Activated CD4-positive, alpha-beta T cell treated with anti-CD3 and anti-CD28 coated beads, Interleukin-2, amount 10 ng/mL, durations not matched to agents 7 days and 5 days (primary cell): ENCODE measurements around the gene EHF. TPM values are rescaled to one million over a fixed set of nuclear protein-coding genes. Genes with fewer than 3 reads are reported as not detected.

Experiments used
- CTCF ChIA-PET: fragments of 350-600 bp; sonication (Branson Sonifier 250); formaldehyde crosslinking; loops from one replicate; lab custom pipeline; 2021; ENCODE audit warnings: antibody characterized with exemption; lab: Charles Lee
- POLR2A ChIA-PET: fragments of 350-600 bp; sonication (Branson Sonifier 250); formaldehyde crosslinking; loops from one replicate; lab custom pipeline; 2021; ENCODE audit warnings: antibody characterized with exemption; lab: Charles Lee
- DNase-seq: peaks from one replicate; pipeline ENCODE4 v3.0.0-alpha.2; 2020
- H3K27ac Mint-ChIP-seq: one replicate; pipeline ENCODE4 v1.8.0; 2021; ENCODE audit warnings: mild to moderate bottlenecking, moderate library complexity, mixed read lengths
- H3K27me3 Mint-ChIP-seq: one replicate; pipeline ENCODE4 v1.8.0; 2021; ENCODE audit warnings: mixed read lengths
- H3K36me3 Mint-ChIP-seq: one replicate; pipeline ENCODE4 v1.8.0; 2021; ENCODE audit warnings: low read depth, mixed read lengths
- H3K4me1 Mint-ChIP-seq: one replicate; pipeline ENCODE4 v1.8.0; 2021; ENCODE audit warnings: mixed read lengths
- H3K4me3 Mint-ChIP-seq: one replicate; pipeline ENCODE4 v1.8.0; 2021; ENCODE audit warnings: mild to moderate bottlenecking, moderate library complexity, mixed read lengths
- H3K9me3 Mint-ChIP-seq: one replicate; pipeline ENCODE4 v1.8.0; 2021; ENCODE audit warnings: mixed read lengths
- total RNA-seq, 2 experiments: library from RNA; stranded (reverse); gene quantifications; one replicate each; pipeline ENCODE4 v1.2.3, GENCODE V29; 2021

EHF gene
- total RNA-seq, 2 experiments from 2014 or later = 0.47 TPM; not detected in 1

DNA sequence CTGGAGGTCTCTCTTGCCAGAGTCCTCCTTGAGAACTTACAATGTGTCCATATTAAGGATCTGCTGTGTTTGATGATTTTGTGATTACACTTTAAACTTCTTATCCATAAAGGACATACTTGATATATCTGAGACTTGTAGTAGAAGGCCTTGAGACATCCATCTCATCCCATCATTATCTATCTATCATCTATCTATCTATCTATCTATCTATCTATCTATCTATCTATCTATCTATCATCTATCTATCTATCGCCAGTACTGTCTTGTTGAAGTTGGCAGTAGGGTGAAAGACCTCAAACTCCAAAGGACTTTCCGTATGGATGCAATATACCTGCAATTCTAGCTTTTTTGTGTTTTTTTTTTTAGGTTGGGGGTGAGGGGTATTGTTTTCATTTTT lies 2.5 kb upstream of the EHF start:
- ChIA-PET POLR2A (no interaction called here), CTCF (no interaction called here)
- Mint-ChIP-seq H3K27me3 (peaks cover 18% of the 10 kb centered on the region), H3K4me3 (no peak overlapping the region), H3K27ac (no peak overlapping the region), H3K4me1 (peaks cover 9% of the 10 kb centered on the region), H3K9me3 (no peaks in the 10 kb centered on the region), H3K36me3 (peaks cover 3% of the 10 kb centered on the region)
- no peak for DNase-seq

DNA sequence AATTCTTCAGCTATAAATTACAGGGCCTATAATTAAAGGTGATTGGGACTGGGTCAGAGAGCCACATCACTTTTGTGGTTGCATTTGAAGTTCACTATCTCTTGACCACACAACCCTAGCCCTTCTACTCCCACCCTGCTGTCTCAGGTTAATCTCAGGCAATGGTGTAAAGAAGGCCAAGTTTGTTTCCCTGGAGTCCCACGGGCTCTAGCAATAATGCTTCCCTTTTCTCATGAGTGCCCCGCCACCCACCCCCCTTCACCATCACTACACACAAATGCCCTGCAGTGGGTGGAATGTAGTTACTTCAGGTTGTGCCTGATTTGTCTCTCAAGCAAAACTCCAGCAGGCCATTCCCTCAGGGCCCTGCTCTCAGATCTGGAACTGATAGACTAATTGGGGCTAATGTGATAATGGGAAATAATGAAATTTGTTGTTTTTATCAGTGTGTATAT lies 1.8 kb upstream of the EHF start:
- H3K36me3 Mint-ChIP-seq = peaks cover 3% of the 10 kb centered on the region
- no peak overlapping the region for H3K27ac Mint-ChIP-seq
- peaks cover 2% of the 10 kb centered on the region for H3K9me3 Mint-ChIP-seq
- H3K4me3 Mint-ChIP-seq = no peak overlapping the region
- POLR2A ChIA-PET = interaction anchor here (0.5 kb wide), 1 partner anchor 1469 kb away, joined by 3 read pairs; no protein-coding TSS in a partner anchor
- DNase-seq = no peak
- peaks cover 21% of the 10 kb centered on the region for H3K27me3 Mint-ChIP-seq
- H3K4me1 Mint-ChIP-seq = peaks cover 10% of the 10 kb centered on the region
- CTCF ChIA-PET = no interaction called here

- DNase-seq = no peak
- H3K4me3 Mint-ChIP-seq = no peak overlapping the region
- H3K27me3 Mint-ChIP-seq = peaks cover 18% of the 10 kb centered on the region
- CTCF ChIA-PET = no interaction called here
- POLR2A ChIA-PET = no interaction called here
- H3K9me3 Mint-ChIP-seq = peaks cover 2% of the 10 kb centered on the region
- H3K4me1 Mint-ChIP-seq = peaks cover 3% of the 10 kb centered on the region
- peaks cover 3% of the 10 kb centered on the region for H3K36me3 Mint-ChIP-seq
- H3K27ac Mint-ChIP-seq = no peak overlapping the region
Observed at GRCh38 chr11:34620202-34620601, 691 bp upstream of the EHF start.

- DNase-seq = no peak
- Mint-ChIP-seq H3K4me1 (peaks cover 3% of the 10 kb centered on the region), H3K4me3 (no peak overlapping the region), H3K9me3 (peaks cover 2% of the 10 kb centered on the region), H3K27ac (no peak overlapping the region), H3K27me3 (peaks cover 20% of the 10 kb centered on the region), H3K36me3 (peaks cover 3% of the 10 kb centered on the region)
- POLR2A ChIA-PET = no interaction called here
- CTCF ChIA-PET = no interaction called here
Observed at GRCh38 chr11:34621876-34622275, 983 bp downstream of the EHF start.

DNA sequence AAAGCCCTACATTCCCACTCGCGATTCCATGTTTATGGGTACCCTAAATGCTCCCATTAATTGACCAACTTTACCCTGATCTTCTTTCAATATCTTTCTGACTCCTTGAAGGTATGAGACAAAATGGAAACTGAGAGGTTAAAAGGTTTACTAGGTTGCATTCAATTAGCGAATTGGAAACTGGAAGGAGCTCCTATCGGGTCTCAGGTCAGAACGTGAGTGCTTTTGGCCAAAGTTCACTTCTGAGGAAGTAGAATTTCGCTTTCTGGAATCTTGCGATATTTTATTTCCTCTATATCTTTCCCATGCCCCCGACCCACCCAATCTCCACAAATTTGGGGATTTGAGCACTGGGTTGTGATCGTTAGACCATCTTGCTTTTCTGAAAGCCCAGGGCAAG lies 2.6 kb downstream of the EHF start:
- Mint-ChIP-seq H3K27ac (no peak overlapping the region), H3K27me3 (peaks cover 23% of the 10 kb centered on the region), H3K4me3 (no peak overlapping the region), H3K4me1 (peaks cover 3% of the 10 kb centered on the region), H3K9me3 (peaks cover 2% of the 10 kb centered on the region), H3K36me3 (peaks cover 3% of the 10 kb centered on the region)
- POLR2A ChIA-PET = no interaction called here
- no peak for DNase-seq
- CTCF ChIA-PET = no interaction called here

GRCh38 chr11:34624069-34624468 lies 3.2 kb downstream of the EHF start:
- CTCF ChIA-PET = no interaction called here
- Mint-ChIP-seq H3K27me3 (peaks cover 23% of the 10 kb centered on the region), H3K4me1 (peaks cover 3% of the 10 kb centered on the region), H3K9me3 (peaks cover 2% of the 10 kb centered on the region), H3K4me3 (no peak overlapping the region), H3K36me3 (peaks cover 3% of the 10 kb centered on the region), H3K27ac (peak overlapping the region; percentile 65)
- POLR2A ChIA-PET = no interaction called here
- DNase-seq = peak; percentile 30

- peaks cover 26% of the 10 kb centered on the region for H3K27me3 Mint-ChIP-seq
- peaks cover 3% of the 10 kb centered on the region for H3K4me1 Mint-ChIP-seq
- CTCF ChIA-PET = no interaction called here
- H3K27ac Mint-ChIP-seq = no peak overlapping the region
- POLR2A ChIA-PET = no interaction called here
- H3K9me3 Mint-ChIP-seq = peaks cover 2% of the 10 kb centered on the region
- peaks cover 3% of the 10 kb centered on the region for H3K36me3 Mint-ChIP-seq
- no peak overlapping the region for H3K4me3 Mint-ChIP-seq
- no peak for DNase-seq
Observed at GRCh38 chr11:34625576-34625975, 4.7 kb downstream of the EHF start.

GRCh38 chr11:34626393-34626792 lies 5.5 kb downstream of the EHF start:
- Mint-ChIP-seq H3K4me1 (peaks cover 3% of the 10 kb centered on the region), H3K27ac (no peak overlapping the region), H3K36me3 (peaks cover 3% of the 10 kb centered on the region), H3K27me3 (peaks cover 25% of the 10 kb centered on the region), H3K4me3 (no peak overlapping the region), H3K9me3 (peaks cover 2% of the 10 kb centered on the region)
- ChIA-PET CTCF (interaction anchor here (1.0 kb wide), 1 partner anchor 9 kb away, joined by 4 read pairs; no protein-coding TSS in a partner anchor), POLR2A (no interaction called here)
- no peak for DNase-seq

- Mint-ChIP-seq H3K27ac (no peak overlapping the region), H3K9me3 (peaks cover 2% of the 10 kb centered on the region), H3K4me1 (peaks cover 3% of the 10 kb centered on the region), H3K36me3 (peaks cover 2% of the 10 kb centered on the region), H3K27me3 (peaks cover 20% of the 10 kb centered on the region), H3K4me3 (no peak overlapping the region)
- no peak for DNase-seq
- CTCF ChIA-PET = interaction anchor here (1.0 kb wide), 1 partner anchor 9 kb away, joined by 4 read pairs; no protein-coding TSS in a partner anchor
- POLR2A ChIA-PET = no interaction called here
Observed at GRCh38 chr11:34627197-34627596, 6.3 kb downstream of the EHF start.

GRCh38 chr11:34629711-34630110 lies 8.8 kb downstream of the EHF start:
- no peak overlapping the region for H3K4me3 Mint-ChIP-seq
- no peaks in the 10 kb centered on the region for H3K9me3 Mint-ChIP-seq
- H3K36me3 Mint-ChIP-seq = no peaks in the 10 kb centered on the region
- H3K4me1 Mint-ChIP-seq = peaks cover 13% of the 10 kb centered on the region
- H3K27ac Mint-ChIP-seq = no peak overlapping the region
- peaks cover 12% of the 10 kb centered on the region for H3K27me3 Mint-ChIP-seq
- ChIA-PET POLR2A (no interaction called here), CTCF (interaction anchor here (1.2 kb wide), 1 partner anchor 16 kb away, joined by 3 read pairs; no protein-coding TSS in a partner anchor)
- no peak for DNase-seq

DNA sequence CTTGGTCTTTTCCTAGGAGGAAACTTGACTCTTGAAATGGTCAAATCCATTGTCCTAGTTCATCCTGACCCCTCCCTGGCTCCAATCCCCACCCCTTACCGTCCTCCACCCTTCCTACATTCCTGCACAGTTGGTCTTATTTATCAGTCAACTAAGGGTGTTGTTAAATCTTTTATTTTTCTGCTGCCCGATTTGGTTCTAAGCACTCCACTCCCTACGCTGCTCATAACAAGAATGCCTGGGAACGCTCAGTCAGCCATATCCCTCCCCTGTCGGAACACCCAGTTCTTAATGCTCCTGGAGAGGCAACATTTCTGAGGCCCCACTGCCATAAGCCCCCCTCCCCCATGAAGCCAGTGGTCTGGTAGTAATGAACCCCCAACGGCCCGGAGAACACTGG lies 9.7 kb downstream of the EHF start:
- Mint-ChIP-seq H3K36me3 (no peaks in the 10 kb centered on the region), H3K9me3 (no peaks in the 10 kb centered on the region), H3K4me3 (no peak overlapping the region), H3K27me3 (peaks cover 12% of the 10 kb centered on the region), H3K27ac (no peak overlapping the region), H3K4me1 (peaks cover 13% of the 10 kb centered on the region)
- CTCF ChIA-PET = no interaction called here
- DNase-seq = no peak
- POLR2A ChIA-PET = no interaction called here

GRCh38 chr11:34631297-34631696 lies 10.4 kb downstream of the EHF start:
- ChIA-PET CTCF (interaction anchor here (1.5 kb wide), 1 partner anchor 9 kb away, joined by 3 read pairs; no protein-coding TSS in a partner anchor), POLR2A (no interaction called here)
- H3K36me3 Mint-ChIP-seq = no peaks in the 10 kb centered on the region
- no peaks in the 10 kb centered on the region for H3K9me3 Mint-ChIP-seq
- peaks cover 13% of the 10 kb centered on the region for H3K4me1 Mint-ChIP-seq
- H3K27me3 Mint-ChIP-seq = peaks cover 12% of the 10 kb centered on the region
- no peak overlapping the region for H3K4me3 Mint-ChIP-seq
- DNase-seq = no peak
- no peak overlapping the region for H3K27ac Mint-ChIP-seq

DNA sequence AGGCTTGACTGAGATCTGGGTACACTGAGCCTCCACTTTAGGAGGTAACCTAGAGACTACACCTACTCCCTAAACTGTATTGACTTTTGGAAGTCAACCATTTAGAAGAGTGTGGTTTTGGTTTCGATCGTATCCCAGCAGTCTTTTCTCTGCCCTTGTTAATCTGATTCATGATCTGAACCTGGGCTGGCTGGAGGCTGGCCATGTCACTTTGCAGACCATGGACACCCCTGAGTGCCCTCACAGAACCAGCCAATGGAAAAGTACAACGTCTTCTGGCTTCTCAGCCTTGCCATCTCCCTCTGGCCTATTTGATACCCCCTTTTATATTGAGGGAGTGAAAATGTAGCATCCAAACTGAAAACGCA lies 10.8 kb downstream of the EHF start:
- Mint-ChIP-seq H3K4me3 (no peak overlapping the region), H3K36me3 (no peaks in the 10 kb centered on the region), H3K27ac (no peak overlapping the region), H3K4me1 (peaks cover 13% of the 10 kb centered on the region), H3K9me3 (no peaks in the 10 kb centered on the region), H3K27me3 (peaks cover 9% of the 10 kb centered on the region)
- CTCF ChIA-PET = interaction anchor here (1.5 kb wide), 1 partner anchor 9 kb away, joined by 3 read pairs; no protein-coding TSS in a partner anchor
- POLR2A ChIA-PET = no interaction called here
- no peak for DNase-seq
